Hindlimb muscle (tissue), 1 donor: Measurements from ENCODE around the gene CDH16. TPM values are rescaled to one million over a fixed set of nuclear protein-coding genes. Genes with fewer than 3 reads are reported as not detected.
"Not testable (repeated sequence)": the region's sequence is repeated elsewhere in the genome, so short reads cannot be mapped to it uniquely, and the experiment has no call there.

Source experiments
- DNase-seq: peaks from one replicate; pipeline ENCODE4 v3.0.0-alpha.2; 2013
- polyA plus RNA-seq: library from polyadenylated mRNA; unstranded; fragments of 120-200 nt; gene quantifications from one replicate; pipeline ENCODE4 v1.2.1, GENCODE V29; 2013; ENCODE audit not compliant: insufficient read length

CDH16 gene
- polyA plus RNA-seq, 1 donor: not detected

DNA sequence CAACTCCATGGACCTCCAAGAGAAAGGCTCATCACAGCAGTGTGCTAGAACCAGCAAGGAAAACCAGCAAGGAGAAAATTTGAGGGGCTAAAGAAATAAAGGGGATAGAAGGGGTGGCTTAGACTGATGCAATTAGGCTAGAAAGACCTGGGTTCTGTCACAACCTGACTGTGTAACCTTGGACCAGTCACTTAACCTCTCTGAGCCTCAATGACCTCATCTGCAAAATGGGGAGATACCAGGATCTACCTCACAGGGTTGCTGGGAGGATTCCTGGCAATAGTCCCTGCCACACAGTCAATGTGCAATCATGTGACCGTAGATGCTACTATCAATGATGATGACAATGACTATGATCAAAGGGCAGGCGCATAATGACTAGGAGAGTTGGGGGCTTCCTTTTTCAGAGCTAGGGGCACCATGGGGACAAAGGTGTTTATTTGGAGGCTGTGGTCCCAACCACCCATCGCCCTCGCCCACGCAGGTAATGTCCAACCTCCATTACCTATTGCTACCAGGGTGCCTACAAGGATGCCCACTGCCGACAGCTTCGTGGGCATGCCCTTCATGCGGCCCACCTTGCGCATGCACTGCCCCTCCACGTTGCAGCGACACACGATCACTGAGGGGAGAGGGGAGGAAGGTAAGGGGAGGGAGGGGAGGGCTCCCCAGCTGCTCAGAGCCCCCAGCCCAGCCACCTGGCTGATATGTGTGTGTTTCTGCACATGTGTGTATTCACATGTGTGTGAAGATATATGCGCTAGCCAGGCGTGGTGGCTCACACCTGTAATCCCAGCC lies 9.7 kb downstream of the CDH16 start:
- DNase-seq: no peak

DNA sequence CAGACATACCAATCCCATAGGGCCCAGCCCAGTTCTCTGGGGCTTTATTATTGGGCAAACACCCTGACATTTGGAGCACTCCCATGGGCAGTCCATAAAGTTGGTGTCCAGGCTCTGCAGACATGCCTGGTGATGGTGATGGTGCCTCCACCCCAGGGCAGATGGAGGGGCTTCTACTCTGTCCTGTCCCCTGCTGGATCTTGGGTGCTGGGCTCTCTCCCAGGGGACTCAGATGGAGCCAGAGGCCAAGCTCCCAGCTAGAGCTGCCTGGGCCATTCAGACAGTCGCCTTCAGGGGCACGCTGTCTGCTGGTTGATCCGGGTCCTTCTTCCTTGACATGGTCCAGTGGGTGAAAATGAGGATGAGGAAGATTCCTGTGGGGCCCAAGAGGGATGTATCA lies 10.6 kb downstream of the CDH16 start:
- DNase-seq: no peak

DNA sequence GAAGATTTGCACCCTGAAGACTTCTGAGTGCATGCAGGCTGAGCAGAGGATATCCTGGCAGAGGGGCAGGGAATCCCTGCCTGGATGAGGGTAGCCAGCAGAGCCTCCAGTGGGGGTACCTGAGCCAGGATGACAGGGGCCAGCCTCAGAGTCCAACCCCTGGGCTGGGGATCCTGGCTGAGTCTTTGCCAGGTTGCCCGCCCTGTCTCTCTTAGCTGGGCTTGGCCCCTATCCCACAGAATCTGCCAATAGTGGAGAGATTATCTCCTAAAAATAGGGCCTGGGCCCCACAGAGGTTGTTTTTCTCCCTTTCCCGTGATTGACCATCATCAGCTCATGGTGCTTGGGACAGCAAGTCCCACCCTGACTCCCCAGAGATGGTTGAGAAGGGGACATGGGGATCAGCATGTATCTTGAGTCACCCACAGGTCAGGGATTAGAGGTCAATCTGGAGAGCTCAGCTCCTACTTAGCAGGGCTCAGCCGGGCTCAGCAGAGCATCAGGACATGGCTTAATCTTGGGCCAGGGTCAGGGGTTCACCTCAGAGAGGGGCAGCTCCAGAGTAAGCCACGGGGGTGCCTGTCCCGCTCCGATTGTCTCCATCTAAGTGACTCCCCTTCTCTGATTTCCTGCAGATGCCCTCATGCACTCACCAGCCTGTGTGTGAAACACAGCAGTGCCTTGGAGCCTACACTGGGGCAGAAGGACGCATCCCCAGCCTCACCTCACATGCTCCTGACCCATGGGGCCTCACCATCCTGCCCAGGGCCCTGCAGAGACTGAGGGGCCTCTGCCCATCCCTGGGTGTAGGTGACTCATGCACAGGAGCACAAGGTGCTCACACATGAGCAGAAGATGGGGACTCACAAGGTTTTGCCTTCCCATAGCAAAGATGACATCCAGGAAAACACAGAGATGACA lies 11.5 kb downstream of the CDH16 start:
- no peak for DNase-seq

DNA sequence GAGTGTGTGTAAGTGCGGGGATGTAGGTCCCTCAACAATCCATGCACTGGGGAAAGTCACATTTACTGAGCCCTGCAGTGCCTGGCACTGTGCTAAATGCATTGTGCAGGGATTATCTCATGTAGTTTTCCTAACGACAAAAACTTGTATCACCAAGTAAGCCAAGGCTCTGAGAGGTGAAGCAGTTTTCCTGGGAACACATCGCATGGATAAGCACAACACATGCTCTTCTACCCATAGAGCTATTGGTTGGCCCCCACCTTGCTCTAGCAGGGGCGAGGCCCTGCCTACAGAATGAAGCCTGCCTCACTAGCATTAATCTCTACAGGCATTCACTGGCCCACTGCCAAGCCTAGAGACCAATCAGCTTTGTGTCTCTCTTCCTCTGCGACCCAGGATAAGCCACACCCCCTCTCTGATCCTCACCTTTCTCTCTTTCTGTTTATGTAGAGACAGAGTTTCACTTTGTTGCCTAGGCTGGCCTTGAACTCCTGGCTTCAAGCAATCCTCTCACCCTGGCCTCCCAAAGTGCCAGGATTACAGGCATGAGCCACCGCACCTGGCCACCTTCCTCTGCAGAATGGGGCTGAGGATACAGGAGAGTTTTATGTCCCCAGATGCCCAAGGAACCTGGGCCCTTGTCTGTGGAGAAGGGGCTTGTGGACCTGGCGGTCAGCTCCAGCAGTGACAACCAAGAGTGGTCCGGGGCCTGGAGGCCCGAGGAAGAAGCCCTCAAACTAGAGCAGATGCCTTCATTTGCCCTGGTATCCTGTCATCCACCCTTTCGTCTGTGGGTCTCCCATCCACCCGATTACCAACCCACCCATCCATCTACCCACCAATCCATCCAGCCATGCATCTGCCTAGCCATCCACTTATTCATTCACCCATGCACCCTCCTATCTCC lies 12.8 kb downstream of the CDH16 start:
- no peak for DNase-seq

DNA sequence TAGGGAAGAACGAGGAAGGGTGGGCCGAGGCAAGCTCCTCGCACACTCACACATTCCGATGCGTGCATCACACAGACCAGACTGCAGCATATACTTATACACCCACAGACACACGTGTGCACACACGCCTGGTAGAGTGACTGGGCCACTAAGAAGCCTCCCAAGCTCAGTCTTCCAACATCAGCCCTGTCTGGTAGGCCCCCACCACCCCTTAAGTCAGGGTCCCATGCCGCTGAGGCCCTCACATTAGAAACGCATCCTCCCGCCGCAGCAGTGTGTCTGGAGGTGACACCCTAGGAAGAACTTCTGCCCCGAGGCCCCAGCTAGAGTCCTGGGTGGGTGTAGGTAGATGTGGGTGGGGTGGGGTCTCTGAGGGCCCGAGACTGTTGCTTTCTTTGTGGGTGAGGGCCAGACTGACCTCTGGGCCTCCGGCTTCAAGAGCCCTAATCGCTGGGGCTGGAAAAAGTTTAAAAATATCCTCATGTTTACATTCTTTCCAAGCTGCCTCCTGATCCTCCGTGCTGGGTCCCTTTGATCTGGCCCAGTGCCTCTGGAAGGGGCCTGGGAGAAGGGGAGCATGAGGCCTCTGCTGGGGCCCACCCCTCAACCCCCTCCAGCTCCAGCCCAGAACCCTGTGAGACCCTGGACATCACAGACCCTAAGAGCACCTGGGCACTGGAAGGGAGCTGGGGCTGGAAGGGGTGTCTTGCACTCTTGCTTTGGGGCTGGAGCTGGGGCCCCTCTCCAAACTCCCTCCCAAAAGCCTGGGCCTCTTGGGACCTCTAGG lies 13.6 kb downstream of the CDH16 start:
- DNase-seq: no peak

DNA sequence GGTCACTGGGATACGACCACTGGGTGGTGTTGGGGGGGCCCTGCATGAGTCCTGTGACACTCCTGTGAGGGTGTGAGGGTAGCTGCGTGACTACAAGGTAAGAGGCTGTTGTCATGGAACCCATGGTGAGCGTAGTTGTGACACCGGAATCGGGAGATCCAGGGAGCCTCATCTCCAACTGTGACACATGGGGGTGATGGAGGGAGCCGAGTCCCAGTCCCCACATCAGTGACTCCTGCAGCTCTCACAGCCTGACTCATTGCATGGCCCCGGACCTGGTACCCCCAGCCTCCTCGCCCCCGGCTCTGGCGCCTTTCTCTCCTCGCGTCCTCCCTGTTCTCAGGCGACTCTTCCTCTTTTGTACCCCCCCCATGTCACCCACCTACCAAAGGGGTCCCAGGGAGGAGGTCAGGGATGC lies 14.2 kb downstream of the CDH16 start:
- no peak for DNase-seq

GRCh38 chr16:66903544-66904427 lies 14.9 kb downstream of the CDH16 start:
- DNase-seq: no peak

DNA sequence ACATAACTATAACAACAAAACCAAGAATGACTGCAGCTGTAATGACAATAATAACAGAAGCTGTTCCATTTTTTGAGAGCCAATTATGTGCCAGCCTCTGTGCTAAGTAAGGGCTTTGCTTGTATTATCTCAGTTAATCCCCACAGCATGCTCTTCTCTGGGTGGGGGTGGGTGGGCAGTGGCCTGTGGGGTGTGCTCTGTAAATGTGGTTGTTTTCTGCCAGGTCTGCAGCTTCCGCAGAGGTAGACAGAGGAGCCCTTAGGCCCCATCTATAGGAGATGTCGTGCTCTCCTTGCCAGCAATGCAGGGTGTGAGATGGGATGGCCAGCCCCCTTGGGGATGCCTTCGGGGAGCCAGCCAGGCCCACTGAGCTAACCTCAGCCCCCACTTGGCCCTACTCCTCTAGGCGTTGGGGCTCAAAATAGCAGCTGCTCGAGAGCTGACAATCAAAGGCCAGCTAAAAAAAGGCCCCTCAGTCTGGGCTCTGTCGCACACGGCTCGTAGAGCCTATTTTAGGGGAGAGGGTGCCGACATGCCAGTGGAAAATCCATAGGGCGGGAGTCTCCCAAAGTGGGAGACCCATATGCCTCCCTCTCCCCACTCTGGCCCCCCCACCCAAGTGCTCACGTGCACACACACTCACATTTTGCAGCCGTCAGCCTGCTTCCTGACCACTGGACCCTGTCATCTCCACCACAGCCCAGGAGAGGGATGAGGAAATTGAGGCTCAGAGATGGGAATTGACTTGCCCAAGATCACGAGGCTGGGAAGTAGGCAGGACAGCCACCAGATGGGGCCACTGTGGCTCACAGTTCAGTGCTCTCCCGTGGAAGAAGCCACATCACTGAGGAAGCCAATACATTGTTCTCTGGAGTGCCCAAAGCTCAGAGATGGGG lies 15.8 kb downstream of the CDH16 start:
- DNase-seq: no peak

GRCh38 chr16:66901626-66902025 lies 17.1 kb downstream of the CDH16 start:
- DNase-seq: no peak

- no peak for DNase-seq
These were observed 17.8 kb downstream of the CDH16 start for GRCh38 chr16:66900721-66901441.

DNA sequence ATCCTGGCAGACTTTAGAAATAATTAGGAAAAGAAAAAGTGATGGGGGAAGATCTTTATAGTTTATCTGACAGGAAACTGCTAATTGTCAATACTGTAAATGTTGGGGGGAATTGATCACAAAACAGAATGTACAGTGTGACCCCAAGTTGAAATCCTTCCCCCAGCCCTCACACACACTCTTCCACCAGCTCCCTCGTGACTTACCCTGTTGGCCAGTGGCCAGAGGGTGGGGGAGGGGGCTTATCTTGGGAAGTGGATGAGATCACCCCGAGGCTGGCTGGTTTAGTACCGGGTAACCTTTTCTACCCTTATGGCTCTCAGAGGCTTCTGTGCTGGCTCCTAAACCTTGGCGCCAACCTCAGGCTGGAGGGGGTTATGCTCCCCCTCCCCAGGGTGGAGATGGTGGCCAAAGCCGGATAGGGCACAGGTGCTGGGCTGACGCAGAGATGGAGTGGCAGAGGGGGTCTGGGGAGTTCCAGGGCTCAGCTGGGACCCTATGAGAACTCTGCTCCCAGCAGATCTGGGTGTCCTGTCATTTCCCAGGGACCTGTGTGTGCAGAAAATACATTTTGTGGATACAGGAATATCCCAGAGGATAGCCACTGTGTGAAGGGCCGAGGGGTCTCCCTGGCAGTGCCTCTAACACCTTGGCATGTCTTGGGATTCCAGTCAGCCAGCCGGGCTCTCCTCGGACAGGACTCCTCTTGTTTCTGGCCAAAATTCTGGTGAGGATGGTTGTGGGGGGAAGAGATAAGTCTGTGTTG lies 18.6 kb downstream of the CDH16 start:
- no peak for DNase-seq

GRCh38 chr16:66899310-66899944 lies 19.3 kb downstream of the CDH16 start:
- DNase-seq: no peak

- DNase-seq: no peak
These were observed 19.8 kb downstream of the CDH16 start for GRCh38 chr16:66898933-66899309.

DNA sequence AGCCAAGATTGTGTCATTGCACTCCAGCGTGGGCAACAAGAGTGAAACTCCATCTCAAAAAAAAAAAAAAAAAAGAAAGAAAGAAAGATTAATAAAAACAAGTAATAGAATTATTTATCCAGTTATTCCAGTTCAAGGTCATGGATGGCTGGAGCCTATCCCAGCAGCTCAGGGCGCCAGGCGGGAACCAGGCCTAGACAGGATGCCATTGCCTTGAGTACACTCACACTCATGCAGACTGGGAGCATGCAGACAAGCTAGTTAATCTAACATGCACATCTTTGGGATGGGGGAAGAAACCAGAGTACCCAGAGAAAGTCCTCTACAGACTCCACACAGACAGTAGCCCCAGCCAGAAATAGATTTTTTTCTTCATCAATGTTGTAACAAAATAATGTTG lies 20.5 kb downstream of the CDH16 start:
- no peak for DNase-seq

- DNase-seq: not testable (repeated sequence)
These were observed 22.0 kb downstream of the CDH16 start for GRCh38 chr16:66896682-66897081.

DNA sequence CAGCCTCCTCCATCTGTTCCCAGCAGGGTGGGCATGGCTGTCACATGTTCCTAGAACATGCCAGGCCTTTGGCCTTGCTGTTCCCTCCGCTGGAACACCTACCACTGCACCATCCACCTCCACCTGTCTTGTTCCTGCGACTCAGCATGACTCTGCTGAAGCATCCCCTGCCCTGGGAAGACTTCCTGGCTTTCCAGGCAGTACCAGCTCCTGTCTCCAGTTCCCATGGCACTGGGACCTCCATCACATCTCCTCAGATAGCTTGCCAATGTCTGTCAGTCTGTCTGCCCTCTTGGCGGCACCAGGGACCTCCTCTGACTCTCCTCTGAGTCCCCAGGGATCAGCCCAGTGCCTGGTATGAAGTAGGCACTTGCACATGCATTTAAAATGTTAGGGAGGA lies 22.7 kb downstream of the CDH16 start:
- no peak for DNase-seq

GRCh38 chr16:66895689-66895979 lies 23.1 kb downstream of the CDH16 start:
- DNase-seq: no peak
